Inflammatory macrophage (primary cell): ENCODE measurements around the gene PRKCG.

Experiments
- DNase-seq, 2 donors: peaks; one replicate each; pipeline ENCODE4 v3.0.0-alpha.2; 2020 to 2022

Gene PRKCG

DNA sequence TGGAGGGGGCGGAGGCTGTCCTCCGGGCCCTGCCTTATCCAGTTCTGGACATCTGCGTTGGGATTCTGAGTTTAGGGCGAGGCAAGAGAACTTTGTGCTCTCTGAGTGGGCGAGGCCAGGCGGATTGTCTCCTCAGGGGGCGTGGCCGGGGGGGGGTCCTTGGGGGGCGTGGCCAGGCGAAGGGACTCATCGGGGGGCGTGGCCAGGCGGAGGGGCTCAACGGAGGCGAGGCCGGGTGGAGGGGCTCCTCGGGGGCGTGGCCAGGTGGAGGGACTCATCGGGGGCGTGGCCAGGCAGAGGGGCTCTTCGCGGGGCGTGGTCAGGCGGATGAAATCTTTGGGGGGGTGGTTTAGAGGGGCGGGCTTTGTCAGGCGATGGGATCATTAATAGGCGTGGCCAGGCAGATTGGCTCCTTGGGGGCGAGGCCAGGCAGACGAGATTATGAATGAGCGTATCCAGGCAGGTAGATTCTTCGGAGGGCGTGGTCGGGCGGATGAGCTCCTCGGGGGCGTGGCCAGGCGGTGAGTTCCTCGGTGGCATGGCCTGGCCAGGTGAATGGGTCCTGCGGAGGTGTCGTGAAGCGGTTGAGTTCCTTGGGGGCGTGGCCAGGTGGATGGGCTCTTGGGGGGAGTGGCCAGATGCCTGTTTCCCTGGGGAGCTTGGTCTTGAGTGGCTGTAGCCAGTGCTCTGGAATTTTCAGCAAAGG is 16.8 kb downstream of the PRKCG start:
- no peak for DNase-seq

DNA sequence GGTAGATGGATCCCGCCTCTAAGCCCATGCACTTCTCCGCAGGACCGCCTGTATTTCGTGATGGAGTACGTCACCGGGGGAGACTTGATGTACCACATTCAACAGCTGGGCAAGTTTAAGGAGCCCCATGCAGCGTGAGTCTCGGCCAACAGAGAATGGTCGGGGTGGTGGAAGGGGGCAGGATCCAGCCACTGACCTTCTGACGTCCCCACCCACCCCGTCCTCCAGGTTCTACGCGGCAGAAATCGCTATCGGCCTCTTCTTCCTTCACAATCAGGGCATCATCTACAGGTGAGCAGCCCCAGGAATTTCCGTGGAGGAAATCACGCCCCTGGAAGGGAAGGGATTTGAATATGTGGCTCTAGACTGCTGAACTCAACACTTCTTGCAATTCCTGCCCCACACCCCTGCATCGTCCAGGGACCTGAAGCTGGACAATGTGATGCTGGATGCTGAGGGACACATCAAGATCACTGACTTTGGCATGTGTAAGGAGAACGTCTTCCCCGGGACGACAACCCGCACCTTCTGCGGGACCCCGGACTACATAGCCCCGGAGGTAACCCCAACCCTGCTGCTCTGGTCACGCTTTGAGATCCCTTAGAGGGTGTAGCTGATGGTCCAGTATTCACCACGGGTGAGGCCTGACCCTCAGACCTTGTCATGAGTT is 18.3 kb downstream of the PRKCG start:
- DNase-seq, result no peak

DNA sequence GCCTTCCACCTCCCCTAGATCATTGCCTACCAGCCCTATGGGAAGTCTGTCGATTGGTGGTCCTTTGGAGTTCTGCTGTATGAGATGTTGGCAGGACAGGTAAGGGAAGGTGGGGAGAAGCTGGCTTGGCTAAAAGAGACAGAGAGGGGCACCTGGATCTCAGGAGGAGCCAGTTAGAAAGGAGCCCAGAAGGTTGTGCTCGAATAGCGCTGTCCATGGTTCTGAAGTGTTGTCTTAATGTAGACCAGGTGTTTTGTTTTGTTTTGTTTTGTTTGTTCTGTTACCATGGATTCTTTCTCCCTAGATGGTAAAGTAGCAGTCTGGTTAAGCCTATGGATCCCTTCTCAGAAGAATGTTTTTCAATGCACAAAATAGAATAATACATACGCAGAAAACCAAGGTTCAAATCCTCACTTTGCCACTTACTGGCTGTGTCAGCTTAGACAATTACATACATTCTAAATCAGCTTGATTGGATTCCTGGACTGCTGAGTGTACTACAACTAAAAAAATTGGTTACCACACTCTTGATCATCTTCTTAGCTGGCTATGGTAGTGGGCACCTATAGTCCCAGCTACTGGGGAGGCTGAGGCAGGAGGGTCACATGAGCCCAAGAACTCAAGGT is 21.2 kb downstream of the PRKCG start:
- no peak for DNase-seq

DNA sequence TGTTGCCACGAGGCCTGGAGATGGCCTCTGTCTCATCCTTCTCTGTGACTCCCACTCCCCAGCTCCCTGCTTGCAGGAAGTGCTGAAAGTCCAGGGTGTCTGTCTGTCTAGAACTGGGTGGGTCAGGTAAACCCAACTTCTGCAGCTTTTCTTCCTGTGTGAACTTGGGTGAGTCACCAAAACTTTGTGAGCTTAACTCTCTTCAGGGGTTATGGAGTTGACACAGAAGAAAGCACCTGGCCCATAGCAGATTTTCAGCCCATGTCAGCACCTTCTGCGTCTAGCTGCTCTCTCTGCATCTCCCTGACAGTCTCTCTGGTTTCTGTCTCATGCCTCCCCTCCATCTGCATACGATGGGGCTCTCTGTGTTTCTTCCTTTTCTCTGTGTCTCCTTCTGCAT is 22.9 kb downstream of the PRKCG start:
- DNase-seq, result no peak

DNA sequence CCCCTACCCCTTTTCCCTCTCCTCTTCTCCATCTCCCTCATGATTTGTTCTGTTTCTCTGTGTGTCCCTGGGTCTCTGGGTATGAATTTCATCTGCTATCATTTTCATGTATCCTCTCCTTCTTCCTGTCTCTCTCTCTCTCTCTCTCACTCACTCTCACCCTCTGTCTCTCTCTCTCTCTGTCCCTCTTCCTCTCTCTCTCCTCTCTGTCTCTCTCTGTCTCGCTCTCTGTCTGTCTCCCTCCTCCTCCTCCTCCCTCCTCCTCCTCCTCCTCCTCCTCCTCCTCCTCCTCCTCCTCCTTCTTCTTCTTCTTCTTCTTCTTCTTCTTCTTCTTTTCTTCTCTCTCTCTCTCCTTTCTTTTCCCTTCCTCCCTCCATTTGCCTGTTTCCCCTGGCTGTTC is 23.8 kb downstream of the PRKCG start:
- DNase-seq, result no peak

DNA sequence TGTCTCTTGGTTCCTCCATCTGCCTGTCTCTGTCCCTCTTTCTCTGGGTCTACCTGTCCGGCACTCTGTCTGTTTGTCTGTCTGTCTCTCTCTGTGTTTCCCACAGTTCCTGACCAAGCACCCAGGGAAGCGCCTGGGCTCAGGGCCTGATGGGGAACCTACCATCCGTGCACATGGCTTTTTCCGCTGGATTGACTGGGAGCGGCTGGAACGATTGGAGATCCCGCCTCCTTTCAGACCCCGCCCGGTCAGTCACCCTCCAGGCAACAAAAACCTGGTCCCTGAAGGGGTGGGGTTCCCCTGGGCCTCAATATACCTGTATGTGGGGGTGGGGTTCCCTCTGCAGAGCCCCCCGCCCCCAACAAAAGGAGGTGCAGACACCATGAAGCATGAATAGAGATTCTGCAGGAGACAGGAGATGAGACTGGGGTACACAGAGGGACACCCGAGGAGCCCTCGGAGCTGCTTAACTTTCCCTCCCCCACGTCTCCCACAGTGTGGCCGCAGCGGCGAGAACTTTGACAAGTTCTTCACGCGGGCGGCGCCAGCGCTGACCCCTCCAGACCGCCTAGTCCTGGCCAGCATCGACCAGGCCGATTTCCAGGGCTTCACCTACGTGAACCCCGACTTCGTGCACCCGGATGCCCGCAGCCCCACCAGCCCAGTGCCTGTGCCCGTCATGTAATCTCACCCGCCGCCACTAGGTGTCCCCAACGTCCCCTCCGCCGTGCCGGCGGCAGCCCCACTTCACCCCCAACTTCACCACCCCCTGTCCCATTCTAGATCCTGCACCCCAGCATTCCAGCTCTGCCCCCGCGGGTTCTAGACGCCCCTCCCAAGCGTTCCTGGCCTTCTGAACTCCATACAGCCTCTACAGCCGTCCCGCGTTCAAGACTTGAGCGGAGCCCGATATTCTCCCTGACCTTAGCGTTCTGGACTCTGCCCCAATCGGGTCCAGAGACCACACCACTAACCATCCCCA is 24.5 kb downstream of the PRKCG start:
- DNase-seq, result peak; percentile 31 to 43

DNA sequence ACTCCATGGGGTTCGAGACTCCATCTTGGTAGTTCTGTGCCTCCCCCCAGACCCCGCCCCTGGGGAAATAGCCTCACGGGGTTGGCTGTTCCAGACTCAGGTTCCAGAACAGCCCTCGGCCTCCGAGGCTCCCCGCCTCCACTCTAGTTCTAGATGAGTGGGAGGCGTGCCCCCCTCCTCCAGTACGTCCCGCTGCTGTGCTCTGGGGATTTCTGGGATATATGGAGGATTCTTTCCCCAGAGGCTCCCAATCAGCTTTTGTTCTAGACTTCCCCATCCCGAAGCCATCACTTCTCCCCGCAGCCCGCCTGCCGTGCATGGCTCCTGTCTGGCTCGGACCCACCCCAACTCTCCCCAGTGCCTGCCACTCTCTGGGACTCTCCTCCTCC is 25.2 kb downstream of the PRKCG start:
- no peak for DNase-seq

DNA sequence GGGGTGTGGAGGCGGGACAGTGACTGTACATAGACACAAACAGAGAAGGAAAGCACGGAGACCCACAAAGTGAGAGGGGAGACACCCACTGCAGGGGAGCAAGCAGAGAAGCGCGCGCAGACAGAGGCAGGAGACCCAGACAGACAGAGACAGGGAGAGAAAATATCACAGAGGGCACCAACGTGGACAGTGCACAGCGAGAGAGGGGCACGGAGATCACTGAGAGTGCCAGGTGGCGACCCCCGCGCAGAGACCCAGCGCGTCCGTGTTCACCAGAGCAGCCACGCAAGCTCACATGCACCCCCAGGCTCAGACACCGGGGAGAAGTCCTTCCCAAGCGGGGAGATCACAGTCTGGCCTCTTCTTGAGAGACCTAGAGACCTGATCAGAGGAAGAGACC is 25.7 kb downstream of the PRKCG start:
- DNase-seq, result no peak

DNA sequence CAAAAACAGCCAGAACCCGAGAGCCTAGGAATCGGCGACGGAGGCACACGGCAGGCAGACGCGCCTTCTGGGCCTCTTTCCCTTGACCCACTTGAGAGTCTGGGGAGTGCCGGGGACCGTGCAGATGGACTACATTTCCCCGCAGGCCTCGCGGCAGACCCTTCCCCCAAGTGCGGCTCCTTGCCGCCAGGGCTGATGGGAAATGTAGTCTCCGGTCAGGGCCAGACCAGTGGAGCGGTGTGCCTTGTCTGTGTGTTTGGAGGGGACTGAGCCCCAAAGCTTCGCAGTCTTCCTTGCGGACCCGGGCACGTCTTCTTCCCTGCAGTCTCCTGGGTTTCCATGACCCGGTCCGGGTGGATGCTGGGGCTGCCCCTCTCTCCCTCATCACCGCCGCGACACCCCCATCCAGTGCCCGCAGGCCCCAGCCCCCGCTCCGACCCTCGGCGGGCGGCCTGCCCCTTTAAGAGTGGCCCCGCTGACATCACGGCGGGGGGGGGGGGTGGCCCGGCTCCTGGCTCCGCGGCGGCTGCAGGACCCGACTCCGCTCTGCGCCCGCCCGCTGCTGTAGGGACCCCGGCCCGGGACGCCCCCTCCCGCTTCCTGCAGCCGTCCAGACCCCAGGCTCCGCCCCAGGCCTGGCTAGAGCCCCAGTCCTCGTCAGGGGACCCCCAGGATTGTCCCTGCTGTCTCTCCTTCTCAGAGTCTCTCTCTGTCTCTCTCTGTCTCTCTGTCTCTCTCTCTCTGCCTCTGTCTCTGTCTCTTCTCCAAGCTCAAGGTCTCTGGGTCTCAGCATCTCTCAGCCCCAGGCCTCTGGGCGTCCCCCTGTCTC is 26.3 kb downstream of the PRKCG start:
- peak in 1 of 2 donors; percentile 9 for DNase-seq

DNA sequence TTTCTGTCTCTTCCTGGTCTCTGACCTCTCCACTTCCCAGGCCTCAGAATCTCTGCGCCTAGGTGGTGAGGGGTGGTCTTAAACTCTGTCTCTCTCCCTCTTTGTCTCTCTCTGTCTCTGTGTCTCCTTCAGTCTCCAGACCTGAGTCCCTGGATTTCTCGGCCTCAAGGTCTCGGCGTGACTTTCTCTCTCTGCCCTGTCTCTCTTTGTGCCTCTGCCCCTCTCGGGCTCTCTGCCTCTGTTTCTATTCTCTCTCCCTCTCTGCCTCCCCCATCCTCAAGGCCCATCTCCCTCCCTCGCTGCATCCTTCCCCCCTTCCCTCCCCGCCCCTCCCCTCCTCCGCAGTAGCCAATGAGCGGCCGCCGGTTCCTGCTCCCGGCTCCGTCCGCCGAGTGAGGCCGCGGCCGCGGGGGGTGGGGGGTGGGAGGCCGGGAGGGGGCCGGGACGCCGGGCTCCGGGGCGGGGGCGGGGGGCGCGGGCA is 27.0 kb downstream of the PRKCG start, which contains the start of gene CACNG7:
Gene CACNG7 (plus strand): TSS at position 344 of the 481 bp plus-strand sequence. CDS start 3,554 bp downstream, outside the sequence.
- DNase-seq, result no peak

DNA sequence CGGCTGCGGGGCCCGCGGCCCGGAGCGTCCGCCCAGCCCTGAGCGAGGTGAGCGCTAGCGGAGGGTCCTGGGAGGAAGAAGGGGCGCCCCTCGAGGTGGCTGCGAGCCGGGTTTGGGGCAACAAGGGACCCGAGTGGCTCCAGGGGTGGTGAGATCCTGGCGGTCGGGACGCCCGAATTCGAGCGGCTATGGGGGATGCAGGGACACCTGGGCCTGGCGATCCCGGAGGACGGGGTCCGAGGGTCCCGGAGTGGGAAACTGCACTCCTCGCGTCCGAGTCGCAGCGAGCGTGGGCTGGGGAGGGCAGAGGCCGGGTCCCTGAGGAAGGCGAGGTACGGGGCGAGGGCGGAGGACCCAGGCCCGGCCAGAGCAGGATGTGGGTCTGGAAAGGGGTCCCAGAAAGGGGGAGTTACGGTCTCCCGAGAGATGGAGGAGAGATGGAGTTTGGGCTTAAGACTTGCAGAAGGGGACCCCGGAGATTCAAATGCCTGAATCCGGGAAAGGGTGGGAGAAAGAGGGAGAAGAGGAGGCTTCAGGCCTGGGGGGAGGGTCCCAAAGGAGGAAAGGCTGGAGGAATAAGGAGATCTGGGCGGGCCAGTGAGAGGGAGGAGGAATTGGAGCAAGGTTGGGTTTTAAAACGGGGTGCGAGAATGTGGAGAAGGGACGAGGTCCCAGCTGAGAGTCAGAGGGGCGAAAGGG is 27.6 kb downstream of the PRKCG start:
- no peak for DNase-seq

DNA sequence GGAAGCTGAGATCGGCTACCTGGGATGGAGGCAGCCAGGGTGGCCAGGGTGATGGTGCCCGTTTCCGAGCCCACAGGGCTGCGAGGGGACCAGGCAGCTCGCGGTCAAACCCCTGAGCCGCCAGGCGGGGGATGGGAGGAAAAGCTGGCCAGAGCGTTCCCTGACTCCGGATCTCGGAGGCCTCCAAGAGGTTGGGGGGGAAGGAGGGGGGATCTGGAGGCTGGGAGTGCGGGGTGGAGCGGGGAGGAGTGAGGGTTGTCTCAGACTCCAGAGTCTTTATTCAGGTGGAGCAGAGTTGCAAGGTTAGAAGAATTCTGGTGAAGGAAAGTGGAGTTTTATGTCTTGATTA is 28.1 kb downstream of the PRKCG start:
- DNase-seq, result no peak

DNA sequence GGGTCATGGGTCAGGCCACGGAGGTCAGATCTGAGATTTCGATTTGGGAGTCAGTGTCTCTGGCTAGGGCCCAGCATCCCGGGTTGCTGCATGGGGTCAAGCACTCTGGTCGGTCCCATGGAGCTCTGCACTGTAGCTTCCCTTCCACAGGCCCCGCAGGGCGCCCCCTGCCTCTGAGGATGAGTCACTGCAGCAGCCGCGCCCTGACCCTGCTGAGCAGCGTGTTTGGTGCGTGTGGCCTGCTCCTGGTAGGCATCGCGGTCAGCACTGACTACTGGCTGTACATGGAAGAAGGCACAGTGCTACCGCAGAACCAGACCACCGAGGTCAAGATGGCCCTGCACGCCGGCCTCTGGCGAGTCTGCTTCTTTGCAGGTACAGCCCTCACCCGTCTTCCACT is 30.7 kb downstream of the PRKCG start:
- peak in 1 of 2 donors; percentile 9 for DNase-seq

DNA sequence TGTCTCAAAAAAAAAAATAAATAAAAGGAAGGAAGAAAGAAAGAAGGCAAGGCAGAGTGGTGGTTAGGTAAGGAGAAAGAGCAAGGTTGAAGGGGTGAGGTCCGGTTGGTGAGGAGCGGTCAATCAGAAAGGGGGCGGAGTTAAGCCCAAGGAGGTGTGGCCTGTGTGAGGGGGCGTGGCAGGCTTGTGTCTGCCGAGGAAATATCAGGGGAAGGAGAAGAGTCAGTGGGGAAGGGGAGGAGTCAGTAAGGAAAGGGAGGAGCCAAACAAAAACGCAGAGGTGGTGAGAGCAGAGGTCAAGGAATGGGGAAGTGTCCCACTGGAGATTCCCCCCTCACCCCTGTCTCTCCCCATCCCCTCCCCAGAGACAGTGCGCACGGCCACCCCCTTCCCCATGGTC is 33.0 kb downstream of the PRKCG start:
- peak; percentile 3 to 18 for DNase-seq

DNA sequence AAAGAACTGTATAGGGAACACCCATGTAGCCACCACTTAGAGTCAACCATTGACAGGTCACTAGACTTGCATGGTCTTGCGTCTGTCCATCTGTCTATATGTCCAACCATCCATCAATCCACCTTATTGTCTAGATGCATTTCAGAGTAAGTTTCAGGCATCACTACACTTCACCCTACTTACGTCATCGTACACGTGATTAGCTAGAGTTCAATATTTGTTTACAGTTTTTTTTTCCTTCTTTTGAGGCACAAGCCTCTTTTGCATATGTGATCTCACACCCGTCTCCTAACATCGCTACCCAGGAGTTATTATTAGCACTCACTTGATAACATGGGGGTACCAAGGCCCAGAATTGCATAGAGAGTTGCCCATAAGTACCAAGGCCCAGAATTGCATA is 34.0 kb downstream of the PRKCG start:
- no peak for DNase-seq

DNA sequence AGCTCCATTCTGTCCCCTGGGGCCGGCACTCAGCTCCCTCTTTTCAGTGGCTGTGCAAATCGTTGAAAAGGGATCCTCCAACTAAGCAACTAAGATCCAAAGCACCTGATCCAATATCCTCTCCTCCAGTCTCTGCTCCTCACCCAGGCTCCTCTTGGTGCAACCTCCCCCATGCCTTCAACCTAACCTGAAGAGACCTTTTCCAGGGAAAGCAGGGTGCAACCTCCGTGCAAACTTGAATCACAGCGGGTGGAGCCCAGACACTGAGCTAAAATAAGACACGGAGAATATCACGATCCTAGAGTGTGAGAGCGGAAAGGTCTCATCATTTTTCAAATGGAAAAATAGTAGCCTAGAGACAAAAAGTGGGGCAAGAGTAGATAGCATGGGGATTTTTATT is 35.4 kb downstream of the PRKCG start:
- no peak for DNase-seq

DNA sequence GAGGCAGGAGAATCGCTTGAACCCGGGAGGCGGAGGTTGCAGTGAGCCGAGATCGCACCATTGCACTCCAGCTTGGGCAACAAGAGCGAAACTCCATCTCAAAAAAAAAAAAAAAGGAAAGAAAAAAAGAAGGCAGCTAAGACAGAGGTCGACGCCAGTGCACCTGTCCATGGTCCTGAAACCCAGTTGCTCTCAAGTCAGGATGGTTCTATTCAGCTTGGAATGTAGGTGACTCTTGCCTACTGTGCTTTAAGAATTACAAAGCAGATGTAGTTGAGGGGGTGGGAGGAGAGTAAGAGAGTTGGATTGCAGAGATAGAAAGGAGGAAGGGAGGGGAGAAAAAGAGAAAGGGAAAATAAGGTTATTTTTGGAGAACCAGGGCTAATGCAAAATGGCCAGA is 45.7 kb downstream of the PRKCG start:
- DNase-seq, result peak; percentile 24 to 53

DNA sequence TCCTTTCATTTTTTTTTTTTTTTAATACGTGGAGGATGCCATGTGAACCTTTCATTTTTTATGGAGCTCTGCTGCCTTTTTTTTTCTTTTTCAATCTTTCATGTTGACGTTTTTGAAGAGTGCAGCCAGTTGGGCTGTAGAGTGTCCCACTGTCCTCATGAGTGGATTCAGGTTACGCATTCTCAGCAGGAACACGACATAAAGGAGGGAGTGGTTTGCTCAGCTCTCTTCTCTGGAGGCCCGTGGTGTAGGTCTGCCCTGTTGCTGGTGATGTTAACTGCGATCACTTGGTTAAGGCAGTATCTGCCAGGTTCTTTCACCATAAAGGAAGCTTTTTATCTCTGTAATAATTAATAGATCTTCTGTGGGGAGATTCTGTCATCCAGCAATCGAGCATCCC is 54.0 kb downstream of the PRKCG start:
- no peak for DNase-seq

DNA sequence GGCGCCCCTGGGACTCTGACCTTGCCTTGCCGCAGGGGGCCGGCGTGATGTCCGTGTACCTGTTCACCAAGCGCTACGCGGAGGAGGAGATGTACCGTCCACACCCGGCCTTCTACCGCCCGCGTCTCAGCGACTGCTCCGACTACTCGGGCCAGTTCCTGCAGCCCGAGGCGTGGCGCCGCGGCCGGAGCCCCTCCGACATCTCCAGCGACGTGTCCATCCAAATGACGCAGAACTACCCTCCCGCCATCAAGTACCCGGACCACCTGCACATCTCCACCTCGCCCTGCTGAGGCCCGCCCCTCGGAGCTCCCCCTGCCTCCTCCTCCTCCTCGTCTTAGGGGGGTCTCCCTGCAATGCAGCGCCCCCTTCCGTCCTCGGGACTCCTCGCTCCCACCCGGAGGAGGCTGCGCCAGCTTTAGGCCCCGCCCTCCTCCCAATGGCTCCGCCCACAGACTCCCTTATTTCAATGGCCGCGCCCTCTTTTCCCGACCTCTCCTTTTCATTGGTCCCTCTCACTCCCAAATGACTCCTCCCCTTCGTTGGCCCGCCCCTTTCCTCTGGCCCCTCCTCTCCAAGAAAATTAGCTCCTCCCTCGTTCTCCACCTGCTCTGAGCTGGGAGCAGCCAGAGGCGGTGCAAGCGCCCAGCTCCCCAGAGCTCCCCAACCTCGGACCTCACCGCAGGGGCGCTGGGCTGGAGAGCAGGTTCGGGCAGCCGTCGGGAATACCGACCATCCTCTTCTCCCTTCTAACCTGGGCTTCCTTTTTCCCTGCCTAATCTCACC is 60.2 kb downstream of the PRKCG start:
- DNase-seq, result no peak

DNA sequence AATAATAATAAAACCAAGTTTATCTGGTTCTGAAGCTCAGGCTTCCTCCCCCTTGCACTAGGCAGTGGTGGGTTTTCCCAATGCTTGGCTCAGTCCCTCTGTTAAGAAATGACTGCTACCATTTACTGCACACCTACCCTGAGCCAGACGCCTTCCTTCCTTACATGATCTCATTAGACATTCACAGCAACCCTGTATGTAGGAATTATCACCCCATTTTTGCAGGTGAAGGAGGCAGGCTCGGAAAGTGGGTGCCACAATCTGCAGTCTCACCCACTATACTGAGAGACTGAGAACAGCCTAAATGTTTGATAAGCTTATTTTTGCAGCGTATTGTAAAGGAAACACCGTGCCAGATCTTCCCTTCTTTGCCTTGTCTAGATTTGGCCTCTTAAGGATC is 62.4 kb downstream of the PRKCG start:
- DNase-seq, result no peak
